Endothelial cell (in vitro differentiated cells): ENCODE data around the gene CALM3. TPM values are rescaled to one million over a fixed set of nuclear protein-coding genes. Genes with fewer than 3 reads are reported as not detected.
"Not testable (repeated sequence)": the region's sequence is repeated elsewhere in the genome, so short reads cannot be mapped to it uniquely, and the experiment has no call there.

Experiments
- DNase-seq: peaks from one replicate; pipeline ENCODE4 v3.0.0; 2021; ENCODE audit warnings: low spot score
- H3K27ac Mint-ChIP-seq: one replicate; pipeline ENCODE4 v1.8.0; 2021; ENCODE audit warnings: mixed read lengths, inconsistent platforms; ENCODE audit not compliant: unreplicated experiment
- H3K27me3 Mint-ChIP-seq: one replicate; pipeline ENCODE4 v1.8.0; 2021; ENCODE audit warnings: mild to moderate bottlenecking, moderate library complexity, mixed read lengths, inconsistent platforms; ENCODE audit not compliant: unreplicated experiment
- H3K36me3 Mint-ChIP-seq: one replicate; pipeline ENCODE4 v1.8.0; 2021; ENCODE audit warnings: mild to moderate bottlenecking, low read depth, mixed read lengths, inconsistent platforms; ENCODE audit not compliant: unreplicated experiment
- H3K4me1 Mint-ChIP-seq: one replicate; pipeline ENCODE4 v1.8.0; 2021; ENCODE audit warnings: mild to moderate bottlenecking, mixed read lengths, inconsistent platforms; ENCODE audit not compliant: unreplicated experiment
- H3K4me3 Mint-ChIP-seq: one replicate; pipeline ENCODE4 v1.8.0; 2021; ENCODE audit warnings: mild to moderate bottlenecking, mixed read lengths, inconsistent platforms; ENCODE audit not compliant: unreplicated experiment
- H3K9me3 Mint-ChIP-seq: one replicate; pipeline ENCODE4 v1.8.0; 2021; ENCODE audit warnings: mixed read lengths, inconsistent platforms; ENCODE audit not compliant: unreplicated experiment
- long read RNA-seq: library from polyadenylated mRNA; unstranded; transcript quantifications from one replicate; pipeline ENCODE4 v2.0.0, GENCODE V29; 2020; ENCODE audit not compliant: unreplicated experiment
- total RNA-seq: library from RNA; stranded (reverse); fragmentation: NEBNext Ultra II Directional; extraction: Animal tissue kit (Norgen Biotek cat#: 25700); gene quantifications from one replicate; pipeline ENCODE4 v1.2.1, GENCODE V29; 2021; ENCODE audit not compliant: unreplicated experiment
- TF ChIP-seq, protein P1 (sequence below): fragments of 200-600 bp; sonication (generic); IDR thresholded peaks from one replicate; pipeline ENCODE4 v1.5.0; 2021; ENCODE audit warnings: antibody characterized with exemption; ENCODE audit not compliant: unreplicated experiment

The CALM3 gene
- 564 TPM for total RNA-seq
- long read RNA-seq, transcript CALM3-201 (6 exons, 2,289 nt) = major isoform, 99 of 106 reads
- long read RNA-seq, partial matches to known transcripts = 1 of 106 reads
- long read RNA-seq, other reads (novel, unspliced or antisense) = 4 of 106 reads

DNA sequence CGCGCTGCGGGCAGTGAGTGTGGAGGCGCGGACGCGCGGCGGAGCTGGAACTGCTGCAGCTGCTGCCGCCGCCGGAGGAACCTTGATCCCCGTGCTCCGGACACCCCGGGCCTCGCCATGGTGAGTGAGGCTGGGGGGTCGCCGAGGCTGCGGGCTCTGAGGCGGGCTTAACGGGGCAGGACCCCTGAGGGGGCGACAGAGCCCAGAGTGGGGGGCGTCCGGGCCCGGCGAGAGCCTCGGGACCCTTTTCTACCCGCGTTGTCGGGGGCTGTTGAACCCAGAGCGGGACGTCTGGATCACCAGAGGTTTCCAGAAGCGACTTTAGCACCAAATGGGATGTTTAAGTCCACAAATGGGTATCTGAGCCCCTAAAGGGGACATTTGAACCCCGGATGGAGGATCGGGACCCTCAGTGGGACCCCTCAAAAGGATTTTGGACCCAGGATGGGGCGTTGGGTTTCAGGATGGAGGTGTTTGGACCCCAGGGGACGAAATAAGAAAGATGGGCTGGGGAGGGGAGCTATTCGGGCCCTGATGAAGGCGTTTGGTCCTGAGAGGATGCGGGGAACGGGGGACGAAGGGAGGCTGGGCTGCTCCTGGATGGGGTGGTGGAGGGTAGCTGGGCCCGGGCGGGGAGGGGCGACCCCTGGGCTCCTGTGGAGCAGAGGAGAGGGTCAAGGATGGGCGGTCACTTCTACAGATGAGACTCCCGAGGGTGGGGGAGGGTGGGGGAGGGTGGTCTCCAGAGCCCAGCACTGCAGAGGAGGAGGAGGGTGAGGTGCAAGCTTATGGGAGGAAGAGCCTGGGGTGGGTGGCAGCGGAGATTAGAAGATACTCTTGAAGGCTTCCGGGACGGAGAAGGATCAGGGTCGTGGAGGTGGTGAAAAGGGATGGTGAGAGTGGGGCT lies at the start of gene CALM3:
TSS of gene CALM3 (plus strand) at position 13 of the 907 bp plus-strand sequence. CDS start at position 118, 105 bp downstream.
- no peak for DNase-seq

DNA sequence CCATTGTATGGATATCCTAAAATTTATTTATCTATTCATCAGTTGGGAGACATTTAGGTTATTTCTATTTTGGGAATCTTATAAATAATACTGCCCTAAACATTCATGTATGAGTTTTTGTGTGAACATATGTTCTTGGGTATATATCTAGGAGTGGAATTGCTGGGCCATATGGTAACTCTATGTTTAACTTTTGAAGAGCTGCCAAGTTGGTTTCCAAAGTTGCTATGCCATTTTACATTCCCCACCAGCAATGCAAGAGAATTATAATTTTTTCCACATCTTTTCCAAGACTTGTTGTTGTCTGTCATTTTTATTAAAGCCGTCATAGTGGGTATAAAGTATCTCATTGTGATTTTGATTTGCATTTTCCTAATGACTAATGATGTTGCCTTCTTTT lies 48.2 kb upstream of the CALM3 start:
- Mint-ChIP-seq H3K9me3 (peaks cover 5% of the 10 kb centered on the region), H3K4me3 (no peak overlapping the region), H3K27ac (no peak overlapping the region), H3K36me3 (no peaks in the 10 kb centered on the region), H3K4me1 (no peaks in the 10 kb centered on the region), H3K27me3 (peaks cover 2% of the 10 kb centered on the region)
- TF ChIP-seq, protein P1, sequence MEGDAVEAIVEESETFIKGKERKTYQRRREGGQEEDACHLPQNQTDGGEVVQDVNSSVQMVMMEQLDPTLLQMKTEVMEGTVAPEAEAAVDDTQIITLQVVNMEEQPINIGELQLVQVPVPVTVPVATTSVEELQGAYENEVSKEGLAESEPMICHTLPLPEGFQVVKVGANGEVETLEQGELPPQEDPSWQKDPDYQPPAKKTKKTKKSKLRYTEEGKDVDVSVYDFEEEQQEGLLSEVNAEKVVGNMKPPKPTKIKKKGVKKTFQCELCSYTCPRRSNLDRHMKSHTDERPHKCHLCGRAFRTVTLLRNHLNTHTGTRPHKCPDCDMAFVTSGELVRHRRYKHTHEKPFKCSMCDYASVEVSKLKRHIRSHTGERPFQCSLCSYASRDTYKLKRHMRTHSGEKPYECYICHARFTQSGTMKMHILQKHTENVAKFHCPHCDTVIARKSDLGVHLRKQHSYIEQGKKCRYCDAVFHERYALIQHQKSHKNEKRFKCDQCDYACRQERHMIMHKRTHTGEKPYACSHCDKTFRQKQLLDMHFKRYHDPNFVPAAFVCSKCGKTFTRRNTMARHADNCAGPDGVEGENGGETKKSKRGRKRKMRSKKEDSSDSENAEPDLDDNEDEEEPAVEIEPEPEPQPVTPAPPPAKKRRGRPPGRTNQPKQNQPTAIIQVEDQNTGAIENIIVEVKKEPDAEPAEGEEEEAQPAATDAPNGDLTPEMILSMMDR = no peak
- DNase-seq = no peak

More for the DNA sequence above, at the start of gene CALM3:
- Mint-ChIP-seq H3K4me1 (peaks cover 20% of the 10 kb centered on the region), H3K27ac (peak within 1 kb of the TSS; percentile 100), H3K9me3 (no peaks in the 10 kb centered on the region), H3K36me3 (peaks cover 12% of the 10 kb centered on the region), H3K27me3 (peaks cover 10% of the 10 kb centered on the region), H3K4me3 (peak within 1 kb of the TSS; percentile 97)
- TF ChIP-seq, protein P1 = no peak

DNA sequence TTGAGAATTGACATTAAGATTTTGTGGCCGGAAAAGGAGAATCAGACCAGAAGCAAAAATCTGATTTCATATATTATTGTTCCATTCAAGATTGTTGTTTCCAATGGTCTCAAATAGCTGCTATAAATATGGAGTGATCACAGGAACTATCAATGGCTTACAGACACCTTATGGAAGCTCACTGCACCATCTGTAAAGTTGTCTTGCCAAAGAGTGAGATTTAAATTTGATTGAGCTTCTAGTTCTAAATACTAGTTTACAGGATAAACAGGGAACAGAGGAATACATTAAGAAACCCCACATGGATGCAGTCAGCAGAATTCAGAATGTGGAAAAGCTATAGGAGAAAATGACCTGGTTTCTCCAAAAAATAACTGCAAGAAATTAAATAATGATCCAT lies 47.0 kb upstream of the CALM3 start:
- H3K4me3 Mint-ChIP-seq = no peak overlapping the region
- H3K9me3 Mint-ChIP-seq = peaks cover 5% of the 10 kb centered on the region
- H3K36me3 Mint-ChIP-seq = no peaks in the 10 kb centered on the region
- H3K27ac Mint-ChIP-seq = no peak overlapping the region
- TF ChIP-seq, protein P1 = no peak
- DNase-seq = no peak
- H3K27me3 Mint-ChIP-seq = peaks cover 2% of the 10 kb centered on the region
- H3K4me1 Mint-ChIP-seq = no peaks in the 10 kb centered on the region

DNA sequence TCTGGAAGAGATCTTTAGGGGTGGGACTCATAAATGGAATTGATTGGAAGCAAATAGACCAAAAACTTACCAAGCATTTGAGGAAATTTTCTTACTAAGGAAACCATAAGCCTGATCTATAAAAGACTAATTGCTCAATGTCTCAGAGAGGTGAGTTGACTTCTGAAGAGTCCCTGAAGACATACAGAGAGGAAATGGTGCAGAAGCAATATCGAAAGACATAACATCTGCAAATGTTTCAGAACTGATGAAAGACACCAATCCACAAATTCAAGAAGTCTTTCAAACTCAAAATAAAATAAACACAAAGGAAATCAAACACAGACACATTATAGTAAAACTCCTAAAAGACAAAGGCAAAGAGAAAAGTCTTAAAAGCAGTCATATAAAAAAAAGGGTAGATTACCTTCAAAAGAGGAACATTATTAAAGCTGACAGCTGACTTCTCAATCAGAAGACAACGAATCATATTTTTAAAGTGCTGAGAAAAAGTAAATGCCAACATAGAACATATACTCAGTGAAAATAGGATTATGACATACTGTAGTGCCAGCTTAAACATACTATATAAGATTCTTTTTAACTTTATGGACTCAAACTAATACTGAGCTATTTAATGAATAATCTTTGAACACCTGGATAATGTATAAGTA lies 45.4 kb upstream of the CALM3 start:
- no peaks in the 10 kb centered on the region for H3K27me3 Mint-ChIP-seq
- H3K36me3 Mint-ChIP-seq = no peaks in the 10 kb centered on the region
- TF ChIP-seq, protein P1 = no peak
- no peaks in the 10 kb centered on the region for H3K4me1 Mint-ChIP-seq
- H3K9me3 Mint-ChIP-seq = peaks cover 5% of the 10 kb centered on the region
- DNase-seq = no peak
- H3K27ac Mint-ChIP-seq = no peak overlapping the region
- H3K4me3 Mint-ChIP-seq = no peak overlapping the region

DNA sequence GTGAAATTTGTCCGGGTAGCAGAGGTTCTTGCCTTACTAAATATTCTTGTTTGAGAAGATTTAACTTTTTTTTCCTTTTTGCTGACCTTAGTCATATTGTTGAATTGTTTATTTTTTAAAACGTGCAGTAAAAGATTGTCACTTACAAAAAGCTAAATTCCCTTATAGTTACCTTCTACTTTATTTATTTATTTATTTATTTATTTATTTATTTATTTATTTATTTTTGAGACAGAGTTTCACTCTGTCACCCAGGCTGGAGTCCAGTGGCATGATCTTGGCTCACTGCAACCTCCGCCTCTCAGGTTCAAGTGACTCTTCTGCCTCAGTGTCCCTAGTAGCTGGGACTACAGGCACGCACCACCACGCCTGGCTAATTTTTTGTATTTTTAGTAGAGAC lies 44.7 kb upstream of the CALM3 start:
- not testable (repeated sequence) for DNase-seq, H3K9me3 Mint-ChIP-seq, H3K27me3 Mint-ChIP-seq, H3K27ac Mint-ChIP-seq, H3K36me3 Mint-ChIP-seq, H3K4me3 Mint-ChIP-seq, H3K4me1 Mint-ChIP-seq
